Epithelial cell of proximal tubule (primary cell): ENCODE results near the gene C3orf80. TPM values are rescaled to one million over a fixed set of nuclear protein-coding genes. Genes with fewer than 3 reads are reported as not detected.
"Not testable (repeated sequence)": the region's sequence is repeated elsewhere in the genome, so short reads cannot be mapped to it uniquely, and the experiment has no call there.

Source experiments
- DNase-seq: peaks from one replicate; pipeline ENCODE4 v3.0.0-alpha.2; 2011; ENCODE audit warnings: low read depth
- H3K4me3 ChIP-seq: 2 replicates; pipeline ENCODE4 v1.5.1; 2011; ENCODE audit warnings: low read depth, mild to moderate bottlenecking, low read length
- total RNA-seq: library from RNA; depleted of rRNA; stranded (reverse); fragments of >200 nt; gene quantifications from 2 replicates; pipeline ENCODE4 v1.2.3, GENCODE V29; 2015
- TF ChIP-seq, protein P1 (sequence below): conservative IDR thresholded peaks from 2 replicates; pipeline ENCODE4 v1.5.1; 2012; ENCODE audit warnings: low read depth, mild to moderate bottlenecking, low read length

The C3orf80 gene
- total RNA-seq = not detected in 2 replicates

- no peak for DNase-seq
- TF ChIP-seq, protein P1, sequence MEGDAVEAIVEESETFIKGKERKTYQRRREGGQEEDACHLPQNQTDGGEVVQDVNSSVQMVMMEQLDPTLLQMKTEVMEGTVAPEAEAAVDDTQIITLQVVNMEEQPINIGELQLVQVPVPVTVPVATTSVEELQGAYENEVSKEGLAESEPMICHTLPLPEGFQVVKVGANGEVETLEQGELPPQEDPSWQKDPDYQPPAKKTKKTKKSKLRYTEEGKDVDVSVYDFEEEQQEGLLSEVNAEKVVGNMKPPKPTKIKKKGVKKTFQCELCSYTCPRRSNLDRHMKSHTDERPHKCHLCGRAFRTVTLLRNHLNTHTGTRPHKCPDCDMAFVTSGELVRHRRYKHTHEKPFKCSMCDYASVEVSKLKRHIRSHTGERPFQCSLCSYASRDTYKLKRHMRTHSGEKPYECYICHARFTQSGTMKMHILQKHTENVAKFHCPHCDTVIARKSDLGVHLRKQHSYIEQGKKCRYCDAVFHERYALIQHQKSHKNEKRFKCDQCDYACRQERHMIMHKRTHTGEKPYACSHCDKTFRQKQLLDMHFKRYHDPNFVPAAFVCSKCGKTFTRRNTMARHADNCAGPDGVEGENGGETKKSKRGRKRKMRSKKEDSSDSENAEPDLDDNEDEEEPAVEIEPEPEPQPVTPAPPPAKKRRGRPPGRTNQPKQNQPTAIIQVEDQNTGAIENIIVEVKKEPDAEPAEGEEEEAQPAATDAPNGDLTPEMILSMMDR = no peak
- H3K4me3 ChIP-seq = peak within 1 kb of the TSS; percentile 51
Measured at GRCh38 chr3:160225176-160226025, at the start of gene C3orf80. TSS of gene C3orf80 (plus strand) at chr3:160225422. CDS start at chr3:160225636, 214 bp downstream.

DNA sequence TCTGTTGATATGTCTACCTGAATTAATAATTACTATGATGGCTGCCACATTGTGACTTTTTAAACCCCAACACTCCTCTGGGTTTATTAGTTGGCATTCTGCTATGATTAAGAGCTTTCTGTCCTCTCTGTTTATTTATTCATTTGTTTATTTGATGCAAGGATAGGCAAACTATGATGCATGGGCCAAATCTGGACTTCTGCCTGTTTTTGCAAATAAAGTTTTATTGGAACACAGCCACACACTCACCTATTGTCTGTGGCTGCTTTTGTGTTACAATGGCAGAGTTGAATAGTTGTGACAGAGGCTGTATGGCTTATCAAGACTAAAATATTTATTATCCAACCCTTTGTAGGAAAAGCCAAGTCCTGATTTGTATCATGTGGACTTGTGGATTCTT, 48.3 kb upstream of the C3orf80 start:
- TF ChIP-seq, protein P1 = no peak
- DNase-seq = no peak
- H3K4me3 ChIP-seq = no peak overlapping the region

GRCh38 chr3:160178661-160179060, 46.6 kb upstream of the C3orf80 start:
- H3K4me3 ChIP-seq, DNase-seq: not testable (repeated sequence)

- not testable (repeated sequence) for H3K4me3 ChIP-seq, DNase-seq
Measured at GRCh38 chr3:160179403-160179802, 45.8 kb upstream of the C3orf80 start.

DNA sequence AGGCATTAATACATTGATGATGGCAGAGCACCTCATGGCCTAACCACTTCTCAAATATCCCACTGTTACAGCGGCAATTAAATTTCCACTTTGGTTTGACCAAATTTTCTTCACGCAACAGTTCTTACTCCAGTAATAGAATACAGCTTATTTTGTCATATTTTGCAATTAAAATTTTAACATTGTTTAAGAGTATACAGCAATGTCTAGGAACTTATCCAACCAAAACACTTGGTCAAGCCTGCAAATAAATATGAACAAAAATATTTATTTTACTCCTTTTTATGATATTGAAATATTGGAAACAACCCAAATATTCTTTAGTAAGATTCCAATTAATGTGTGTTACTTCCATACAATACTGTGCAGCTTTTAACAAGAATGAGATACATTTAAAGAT, 45.3 kb upstream of the C3orf80 start:
- TF ChIP-seq, protein P1 = no peak
- no peak for DNase-seq
- H3K4me3 ChIP-seq = no peak overlapping the region

DNA sequence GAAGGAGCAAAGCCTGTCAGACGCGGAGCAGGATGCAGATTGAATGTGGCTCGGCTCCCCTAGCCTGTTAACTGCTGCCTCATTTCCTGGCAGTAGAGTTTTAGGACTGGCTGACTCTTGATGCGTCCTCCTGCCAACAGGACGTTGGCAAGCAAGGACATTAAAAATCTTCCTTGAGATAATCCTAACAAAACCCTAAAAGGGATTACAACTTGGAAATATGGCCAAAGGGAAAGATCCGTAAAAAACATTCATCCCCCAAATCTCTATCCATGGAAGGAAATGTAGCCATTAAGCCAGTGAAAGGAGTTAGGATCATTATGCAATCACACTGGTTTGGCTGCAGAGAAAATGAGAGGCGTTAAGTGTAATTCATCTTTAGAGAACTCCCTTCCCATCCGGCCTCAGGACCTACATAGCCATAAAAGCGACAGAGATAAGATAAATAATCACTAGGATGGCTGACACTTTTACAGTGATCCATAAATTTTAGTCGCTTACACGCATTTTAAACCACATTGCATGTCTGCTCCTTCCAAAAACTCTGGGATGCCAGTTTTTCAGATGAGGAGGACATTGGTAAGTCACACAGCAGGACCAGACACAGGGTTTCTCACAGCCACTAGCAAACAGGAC, 44.5 kb upstream of the C3orf80 start:
- TF ChIP-seq, protein P1 = no peak
- H3K4me3 ChIP-seq = no peak overlapping the region
- no peak for DNase-seq

DNA sequence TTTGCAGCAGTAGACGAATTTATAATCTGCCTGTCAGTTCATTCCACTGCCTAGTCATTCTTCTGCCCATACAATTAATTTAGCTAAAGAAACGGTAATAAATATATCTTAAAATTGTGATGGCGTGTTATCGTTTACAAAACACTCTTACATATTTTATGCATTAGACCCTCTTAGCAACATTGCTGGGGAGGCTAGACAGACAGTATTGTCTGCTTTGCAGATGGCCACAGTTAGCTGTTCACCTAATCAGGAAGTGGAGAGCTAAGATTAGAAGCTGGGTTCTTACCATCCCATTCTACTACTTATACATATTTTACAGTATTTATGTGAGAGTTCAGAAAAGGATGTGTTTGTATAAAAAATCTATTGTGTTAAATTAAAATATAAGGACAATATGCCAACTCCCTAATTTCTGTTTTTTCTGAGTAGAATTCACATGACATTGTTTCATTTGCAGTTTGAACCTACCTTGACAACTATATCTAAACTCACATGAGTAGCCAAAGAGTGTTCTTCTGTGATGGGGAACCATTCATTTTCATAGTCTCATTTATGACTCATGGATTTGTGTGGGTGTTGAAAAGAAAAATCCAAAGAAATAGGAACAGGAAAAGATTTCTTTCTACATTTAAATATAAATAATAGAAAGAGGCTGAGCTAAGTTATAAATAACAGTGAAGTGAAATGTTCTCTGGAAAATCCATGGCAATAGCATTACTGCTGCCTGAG, 41.7 kb upstream of the C3orf80 start:
- no peak for DNase-seq

More for the DNA sequence above, 41.7 kb upstream of the C3orf80 start:
- TF ChIP-seq, protein P1 = no peak
- H3K4me3 ChIP-seq = no peak overlapping the region
